DMS153 treated with DMSO at 0.1 percent for 48 hours (cell line): ENCODE data around the gene ECE2.
A peak's percentile ranks its signal among the peaks of the same experiment; 100 is the strongest.

Experiments
- DNase-seq: peaks from one replicate; lab custom pipeline; 2025; ENCODE audit not compliant: unreplicated experiment; lab: John Stamatoyannopoulos, UW

ECE2 gene

DNA sequence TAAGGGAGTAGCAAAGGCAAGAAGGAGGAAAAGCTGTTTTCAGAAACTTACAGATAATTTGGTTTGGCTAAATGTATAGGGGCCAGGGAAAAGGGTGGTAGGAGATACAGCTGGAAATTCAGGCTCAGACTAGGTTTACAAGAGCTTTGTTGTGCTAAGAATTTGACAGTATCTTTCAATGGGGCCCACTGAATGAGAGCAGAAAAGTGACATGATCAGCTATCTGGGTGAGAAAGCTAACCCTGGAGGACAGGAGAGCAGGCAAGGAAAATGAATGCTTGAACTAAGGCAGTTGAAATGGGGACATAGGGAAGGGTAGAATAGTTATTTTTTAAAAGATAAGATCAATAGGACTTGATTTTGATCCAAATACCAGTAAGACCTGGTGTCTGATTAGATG is 35.8 kb downstream of the ECE2 start:
- DNase-seq: no peak

DNA sequence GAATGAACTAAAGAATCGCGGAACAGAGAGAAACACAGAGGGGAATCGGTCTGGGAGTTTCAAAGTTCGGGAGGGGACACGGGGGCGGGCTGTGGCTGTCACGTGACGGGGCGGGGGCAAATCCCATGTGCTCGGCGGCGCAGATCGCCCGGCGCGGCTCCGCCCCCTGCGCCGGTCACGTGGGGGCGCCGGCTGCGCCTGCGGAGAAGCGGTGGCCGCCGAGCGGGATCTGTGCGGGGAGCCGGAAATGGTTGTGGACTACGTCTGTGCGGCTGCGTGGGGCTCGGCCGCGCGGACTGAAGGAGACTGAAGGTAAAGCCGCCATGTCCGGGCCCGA is 38.5 kb downstream of the ECE2 start, which contains the start of gene EIF4G1:
Gene EIF4G1, plus strand, starts transcription at position 244 of the 337 bp plus-strand sequence. CDS start 1,191 bp downstream, outside the sequence.
- DNase-seq: peak; percentile 83

DNA sequence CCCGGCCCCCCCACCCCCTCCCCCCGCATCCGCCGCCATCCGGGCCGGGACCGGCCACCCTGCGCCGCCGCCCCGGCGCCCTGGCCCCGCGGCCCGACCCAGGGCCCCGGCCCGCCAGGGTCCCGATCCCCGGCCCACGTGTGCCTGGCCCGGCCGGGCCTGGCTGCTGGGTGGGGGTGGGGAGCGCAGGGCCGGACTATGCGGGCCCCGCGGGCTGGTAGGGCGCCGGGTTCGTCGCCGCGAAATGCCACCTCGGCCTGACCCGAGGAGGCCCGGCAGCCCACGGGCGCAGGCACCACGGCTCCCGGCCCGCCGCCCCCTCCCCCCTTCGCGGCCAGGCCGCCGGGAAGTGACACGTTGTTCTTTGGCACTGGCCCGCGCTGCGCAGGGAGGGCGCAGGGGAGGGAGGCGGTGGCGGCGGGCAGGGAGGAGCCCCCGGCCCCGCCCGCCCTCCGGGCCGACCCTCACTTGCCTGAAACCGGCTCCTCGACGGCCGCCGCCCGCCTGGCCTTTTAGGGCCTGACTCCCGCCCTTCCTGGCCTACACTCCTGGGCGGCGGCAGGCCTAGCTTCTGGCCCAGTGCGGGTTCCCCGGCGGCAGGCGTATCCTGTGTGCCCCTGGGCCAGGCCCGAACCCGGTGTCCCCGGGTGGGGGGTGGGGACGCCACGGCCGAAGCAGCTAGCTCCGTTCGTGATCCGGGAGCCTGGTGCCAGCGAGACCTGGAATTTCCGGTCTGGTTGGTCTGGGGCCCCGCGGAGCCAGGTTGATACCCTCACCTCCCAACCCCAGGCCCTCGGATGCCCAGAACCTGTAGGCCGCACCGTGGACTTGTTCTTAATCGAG is 39.1 kb downstream of the ECE2 start:
- no peak for DNase-seq

DNA sequence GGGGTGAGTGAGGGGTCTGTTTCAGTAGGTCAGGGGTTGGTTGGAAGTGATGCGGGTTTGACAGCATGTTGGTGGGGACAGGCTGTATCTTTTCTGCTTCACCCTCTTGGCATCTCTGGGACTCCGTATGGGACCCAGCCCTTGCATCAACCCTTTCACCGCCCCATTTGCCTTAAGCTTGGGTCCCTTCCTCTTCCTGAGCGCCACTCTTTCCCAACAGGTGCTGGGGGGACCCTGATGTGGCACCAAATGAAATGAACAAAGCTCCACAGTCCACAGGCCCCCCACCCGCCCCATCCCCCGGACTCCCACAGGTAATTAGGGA is 39.7 kb downstream of the ECE2 start:
- no peak for DNase-seq

DNA sequence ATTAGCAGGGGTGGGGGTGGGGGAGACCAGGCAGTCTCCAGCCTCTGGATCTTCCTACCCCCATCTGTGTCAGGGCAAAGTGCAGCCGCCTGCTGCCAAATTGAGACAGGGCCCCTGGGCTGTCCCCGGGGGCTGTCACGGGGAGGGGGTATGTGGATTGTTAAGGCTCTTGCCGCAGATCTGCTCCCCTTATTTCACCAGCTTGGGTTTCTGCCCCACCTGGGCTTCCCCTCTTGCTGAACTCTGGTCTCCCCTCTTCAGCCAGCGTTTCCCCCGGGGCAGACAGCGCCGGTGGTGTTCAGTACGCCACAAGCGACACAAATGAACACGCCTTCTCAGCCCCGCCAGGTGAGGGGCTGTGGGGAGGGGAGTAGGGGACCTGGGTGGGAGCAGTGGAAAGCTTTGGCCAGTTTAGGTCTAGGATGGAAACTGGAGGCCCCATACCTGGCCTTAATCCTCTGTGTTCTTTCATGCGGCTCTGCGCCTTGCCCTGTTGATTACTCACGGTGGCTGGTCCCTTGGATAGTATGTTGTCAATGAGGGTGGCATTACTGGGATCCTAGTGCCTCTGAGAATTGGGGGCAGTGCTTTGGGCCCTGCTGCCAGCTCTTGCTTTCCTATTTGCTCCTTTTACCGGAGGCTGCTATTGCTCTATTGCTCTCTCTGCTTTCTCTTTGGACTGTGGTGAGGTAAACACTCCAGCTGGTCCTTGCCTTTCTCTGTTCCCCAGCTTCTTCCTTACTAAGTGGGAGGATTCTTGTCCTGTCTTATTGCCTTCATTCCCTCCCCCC is 40.2 kb downstream of the ECE2 start:
- no peak for DNase-seq

DNA sequence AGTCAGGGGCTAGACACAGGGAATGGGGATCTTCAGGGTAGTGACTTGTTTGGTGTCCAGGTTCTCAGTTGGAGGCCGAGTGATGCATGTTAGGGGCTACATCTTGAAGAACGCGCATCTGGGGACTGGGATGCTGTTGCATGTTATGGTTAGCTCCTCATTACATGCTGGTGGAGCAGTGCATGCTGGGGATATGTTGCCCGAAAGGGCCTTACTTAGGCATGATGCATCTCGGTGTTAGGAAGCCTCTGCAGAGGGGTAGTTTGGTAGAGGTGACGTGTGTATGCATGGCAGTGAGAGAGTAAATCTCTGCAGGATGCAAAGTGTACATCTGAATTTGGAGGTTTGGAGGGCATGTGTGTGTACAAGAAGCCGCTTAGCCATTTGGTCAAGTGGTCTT is 41.0 kb downstream of the ECE2 start:
- DNase-seq: no peak

DNA sequence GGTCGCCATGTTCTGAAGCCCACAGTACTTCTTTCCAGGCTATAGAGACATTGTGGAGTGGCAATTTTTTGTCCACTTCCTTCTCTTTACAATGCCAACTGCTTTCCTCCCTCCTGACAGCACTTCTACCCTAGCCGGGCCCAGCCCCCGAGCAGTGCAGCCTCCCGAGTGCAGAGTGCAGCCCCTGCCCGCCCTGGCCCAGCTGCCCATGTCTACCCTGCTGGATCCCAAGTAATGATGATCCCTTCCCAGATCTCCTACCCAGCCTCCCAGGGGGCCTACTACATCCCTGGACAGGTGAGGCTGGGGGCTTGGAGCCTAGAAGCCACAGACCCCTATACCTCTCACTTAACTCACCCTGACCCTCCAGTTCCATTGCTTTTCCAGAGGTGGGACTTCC is 41.4 kb downstream of the ECE2 start:
- DNase-seq: no peak

DNA sequence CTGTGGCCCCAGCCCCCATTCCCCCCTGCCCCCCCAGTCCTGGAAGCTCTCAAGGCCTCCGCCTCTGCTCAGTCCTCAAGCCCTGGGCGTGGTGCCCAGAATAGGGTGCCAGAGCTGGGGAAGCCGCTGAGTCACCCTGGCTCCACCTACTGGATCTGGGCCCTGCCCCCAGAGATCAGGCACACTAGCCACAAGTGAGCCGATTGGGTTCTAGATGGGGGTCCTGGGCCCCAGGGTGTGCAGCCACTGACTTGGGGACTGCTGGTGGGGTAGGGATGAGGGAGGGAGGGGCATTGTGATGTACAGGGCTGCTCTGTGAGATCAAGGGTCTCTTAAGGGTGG is 44.3 kb downstream of the ECE2 start:
- peak; percentile 73 for DNase-seq

DNA sequence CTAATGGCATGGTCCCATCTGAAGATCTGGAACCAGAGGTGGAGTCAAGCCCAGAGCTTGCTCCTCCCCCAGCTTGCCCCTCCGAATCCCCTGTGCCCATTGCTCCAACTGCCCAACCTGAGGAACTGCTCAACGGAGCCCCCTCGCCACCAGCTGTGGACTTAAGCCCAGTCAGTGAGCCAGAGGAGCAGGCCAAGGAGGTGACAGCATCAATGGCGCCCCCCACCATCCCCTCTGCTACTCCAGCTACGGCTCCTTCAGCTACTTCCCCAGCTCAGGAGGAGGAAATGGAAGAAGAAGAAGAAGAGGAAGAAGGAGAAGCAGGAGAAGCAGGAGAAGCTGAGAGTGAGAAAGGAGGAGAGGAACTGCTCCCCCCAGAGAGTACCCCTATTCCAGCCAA is 45.8 kb downstream of the ECE2 start:
- no peak for DNase-seq

DNA sequence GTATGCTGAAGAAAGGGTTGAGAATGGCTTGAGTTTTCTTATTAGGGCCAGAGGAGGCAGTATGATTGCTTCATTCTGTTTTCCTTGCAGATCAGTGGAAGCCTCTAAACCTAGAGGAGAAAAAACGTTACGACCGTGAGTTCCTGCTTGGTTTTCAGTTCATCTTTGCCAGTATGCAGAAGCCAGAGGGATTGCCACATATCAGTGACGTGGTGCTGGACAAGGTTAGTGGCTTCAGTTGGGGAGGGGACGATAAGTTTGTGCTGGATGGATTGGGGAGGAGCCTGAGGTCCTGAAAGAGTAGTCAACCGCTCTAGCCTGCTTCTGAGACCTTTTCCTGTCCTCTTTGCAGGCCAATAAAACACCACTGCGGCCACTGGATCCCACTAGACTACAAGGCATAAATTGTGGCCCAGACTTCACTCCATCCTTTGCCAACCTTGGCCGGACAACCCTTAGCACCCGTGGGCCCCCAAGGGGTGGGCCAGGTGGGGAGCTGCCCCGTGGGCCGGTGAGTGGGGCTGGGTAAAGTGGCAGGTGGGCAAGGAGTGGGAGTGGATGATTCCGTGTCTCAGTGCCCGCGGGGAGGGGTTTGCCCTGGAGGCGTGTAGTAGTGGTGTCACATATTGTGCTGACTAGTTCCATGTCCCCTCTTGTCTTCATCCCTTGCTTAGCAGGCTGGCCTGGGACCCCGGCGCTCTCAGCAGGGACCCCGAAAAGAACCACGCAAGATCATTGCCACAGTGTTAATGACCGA is 47.1 kb downstream of the ECE2 start:
- DNase-seq: no peak

DNA sequence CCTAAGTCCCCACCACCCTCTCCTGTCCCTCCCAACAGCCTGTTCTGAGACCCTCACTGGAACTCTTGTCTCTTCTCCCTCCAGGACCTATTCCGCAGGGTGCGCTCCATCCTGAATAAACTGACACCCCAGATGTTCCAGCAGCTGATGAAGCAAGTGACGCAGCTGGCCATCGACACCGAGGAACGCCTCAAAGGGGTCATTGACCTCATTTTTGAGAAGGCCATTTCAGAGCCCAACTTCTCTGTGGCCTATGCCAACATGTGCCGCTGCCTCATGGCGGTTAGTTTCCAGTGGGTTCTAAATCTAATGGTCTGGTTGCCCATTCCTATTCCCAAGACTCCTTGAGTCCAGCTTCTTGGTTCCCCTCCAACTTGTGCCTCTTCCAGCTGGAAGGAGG is 47.9 kb downstream of the ECE2 start:
- no peak for DNase-seq

DNA sequence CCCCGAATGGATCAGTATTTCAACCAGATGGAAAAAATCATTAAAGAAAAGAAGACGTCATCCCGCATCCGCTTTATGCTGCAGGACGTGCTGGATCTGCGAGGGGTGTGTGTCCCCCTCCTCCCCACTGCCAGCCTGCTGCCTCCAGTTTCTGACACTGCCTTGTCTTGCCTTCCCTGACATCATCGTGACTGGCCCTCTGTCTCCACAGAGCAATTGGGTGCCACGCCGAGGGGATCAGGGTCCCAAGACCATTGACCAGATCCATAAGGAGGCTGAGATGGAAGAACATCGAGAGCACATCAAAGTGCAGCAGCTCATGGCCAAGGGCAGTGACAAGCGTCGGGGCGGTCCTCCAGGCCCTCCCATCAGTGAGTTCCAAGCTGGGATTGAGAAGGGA is 49.4 kb downstream of the ECE2 start:
- no peak for DNase-seq

DNA sequence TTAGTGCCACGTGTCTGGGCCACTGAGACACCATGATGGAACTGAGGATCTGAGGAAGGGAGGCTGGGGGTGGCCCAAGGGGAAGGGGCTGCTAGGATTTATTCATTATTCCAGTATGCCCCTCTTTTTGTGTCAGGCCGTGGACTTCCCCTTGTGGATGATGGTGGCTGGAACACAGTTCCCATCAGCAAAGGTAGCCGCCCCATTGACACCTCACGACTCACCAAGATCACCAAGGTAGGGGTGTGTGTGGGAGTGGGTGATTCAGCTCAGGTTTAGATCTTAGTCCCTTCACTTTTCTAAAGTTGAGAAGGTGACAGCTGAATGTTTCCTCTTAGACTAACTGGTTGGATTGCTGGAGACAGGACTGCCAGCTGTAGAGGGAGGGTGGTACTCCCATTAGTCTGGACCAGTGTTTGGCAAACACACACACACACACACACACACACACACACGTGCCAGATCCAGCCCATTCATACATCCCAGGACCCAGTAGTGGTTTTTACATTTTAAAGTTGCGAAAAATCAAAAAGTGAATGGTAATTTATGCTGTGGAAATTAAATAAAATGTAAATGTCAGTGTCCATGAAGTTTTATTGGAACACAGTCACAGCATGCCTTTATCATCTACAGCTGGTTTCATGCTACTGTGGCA is 50.0 kb downstream of the ECE2 start:
- DNase-seq: no peak

DNA sequence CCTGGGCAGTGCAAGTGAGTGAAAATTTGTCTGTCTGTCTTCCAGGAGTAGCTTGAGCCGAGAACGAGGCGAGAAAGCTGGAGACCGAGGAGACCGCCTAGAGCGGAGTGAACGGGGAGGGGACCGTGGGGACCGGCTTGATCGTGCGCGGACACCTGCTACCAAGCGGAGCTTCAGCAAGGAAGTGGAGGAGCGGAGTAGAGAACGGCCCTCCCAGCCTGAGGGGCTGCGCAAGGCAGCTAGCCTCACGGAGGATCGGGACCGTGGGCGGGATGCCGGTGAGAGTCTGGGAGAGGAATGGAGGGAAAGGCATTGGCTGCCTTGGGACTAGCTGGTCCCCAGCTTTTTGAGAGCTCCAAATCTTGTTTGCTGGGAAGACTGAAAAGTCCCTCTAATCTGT is 51.3 kb downstream of the ECE2 start:
- no peak for DNase-seq

DNA sequence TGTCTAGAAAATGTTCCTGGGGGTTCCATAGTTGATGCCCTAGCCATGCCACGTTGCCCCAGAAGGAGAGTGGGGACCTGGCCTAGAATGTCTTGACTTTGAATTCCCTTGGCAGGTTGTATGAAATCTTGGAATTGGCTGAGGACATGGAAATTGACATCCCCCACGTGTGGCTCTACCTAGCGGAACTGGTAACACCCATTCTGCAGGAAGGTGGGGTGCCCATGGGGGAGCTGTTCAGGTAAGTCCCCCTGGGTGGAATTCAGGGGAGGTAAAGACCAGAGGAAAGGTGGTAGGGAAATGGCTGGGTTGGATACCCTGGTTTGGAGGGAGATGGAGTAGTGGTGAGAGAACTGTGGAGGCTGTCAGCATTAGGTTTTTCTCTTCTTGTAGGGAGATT is 52.7 kb downstream of the ECE2 start:
- DNase-seq: no peak

DNA sequence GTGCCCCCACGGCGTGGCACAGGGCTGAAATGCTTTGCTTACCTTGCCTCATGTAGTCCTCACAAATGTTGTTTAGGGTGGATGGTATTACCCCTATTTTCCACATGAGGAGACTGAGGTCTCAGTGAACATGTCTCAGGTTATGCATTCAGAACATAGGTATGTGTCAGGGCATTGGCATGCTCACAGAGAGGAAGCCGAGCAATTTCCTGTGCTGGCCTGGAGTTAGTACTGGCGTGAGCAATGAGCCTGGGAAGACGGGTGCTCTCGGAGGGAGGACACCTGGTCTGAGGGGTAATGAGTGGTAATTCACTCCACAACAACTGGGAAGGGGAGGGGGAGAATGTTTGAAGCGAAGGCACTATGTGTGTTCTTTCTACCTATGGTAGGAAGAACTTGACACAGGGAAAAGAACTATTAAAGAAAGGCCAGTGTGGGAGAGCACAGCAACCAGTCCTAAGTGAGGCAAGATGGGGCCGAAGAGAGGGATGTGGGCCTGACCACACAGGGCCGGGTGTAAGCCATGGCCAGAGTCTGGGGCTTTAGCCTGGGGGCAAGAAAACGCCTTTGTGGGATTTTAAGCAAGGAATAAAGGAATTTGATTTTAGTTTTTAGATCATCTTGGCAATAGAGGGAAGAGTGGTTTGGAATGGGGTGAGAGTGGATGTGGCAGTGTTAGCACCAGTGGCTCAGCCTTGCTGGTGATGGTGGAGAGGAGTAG is 56.7 kb downstream of the ECE2 start:
- no peak for DNase-seq

DNA sequence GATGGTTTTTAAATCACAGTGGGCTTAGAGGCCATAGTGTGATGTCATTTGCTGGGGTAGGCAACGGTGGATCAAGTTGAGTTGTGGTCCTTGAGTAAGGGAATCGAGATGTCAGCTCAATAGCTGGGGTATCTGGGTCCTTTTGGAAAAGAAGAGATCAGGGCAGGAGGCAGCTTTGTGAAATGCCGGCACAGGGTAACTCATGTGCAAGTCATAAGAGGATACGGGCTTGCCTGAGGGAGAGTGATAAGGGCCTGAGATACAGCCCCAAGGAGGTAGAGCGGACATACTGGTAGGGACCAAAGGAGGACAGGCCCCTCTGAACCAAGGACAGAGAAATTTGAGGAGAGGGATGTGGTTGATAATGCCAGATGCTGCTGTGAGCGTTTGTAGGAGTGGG is 57.4 kb downstream of the ECE2 start:
- DNase-seq: no peak

DNA sequence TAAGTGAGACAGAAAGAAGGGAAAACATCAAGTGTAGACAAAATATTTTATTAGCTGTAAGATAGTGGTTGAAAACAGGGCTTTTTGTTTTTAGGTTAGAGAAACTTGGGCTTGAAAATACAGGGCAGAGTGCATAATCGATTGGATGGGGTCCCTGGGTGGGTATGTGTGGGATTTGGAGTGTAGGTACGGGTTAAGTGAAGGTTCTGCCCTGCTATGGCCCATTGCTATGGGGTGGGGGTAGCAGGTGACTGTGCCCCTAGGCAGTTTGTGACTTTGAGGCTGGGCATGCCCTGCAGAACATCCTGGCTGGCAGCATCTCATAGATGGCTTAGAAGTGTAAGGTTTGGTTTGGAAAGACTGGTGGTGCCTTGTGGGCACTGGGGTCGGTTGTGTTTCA is 57.9 kb downstream of the ECE2 start:
- DNase-seq: no peak

DNA sequence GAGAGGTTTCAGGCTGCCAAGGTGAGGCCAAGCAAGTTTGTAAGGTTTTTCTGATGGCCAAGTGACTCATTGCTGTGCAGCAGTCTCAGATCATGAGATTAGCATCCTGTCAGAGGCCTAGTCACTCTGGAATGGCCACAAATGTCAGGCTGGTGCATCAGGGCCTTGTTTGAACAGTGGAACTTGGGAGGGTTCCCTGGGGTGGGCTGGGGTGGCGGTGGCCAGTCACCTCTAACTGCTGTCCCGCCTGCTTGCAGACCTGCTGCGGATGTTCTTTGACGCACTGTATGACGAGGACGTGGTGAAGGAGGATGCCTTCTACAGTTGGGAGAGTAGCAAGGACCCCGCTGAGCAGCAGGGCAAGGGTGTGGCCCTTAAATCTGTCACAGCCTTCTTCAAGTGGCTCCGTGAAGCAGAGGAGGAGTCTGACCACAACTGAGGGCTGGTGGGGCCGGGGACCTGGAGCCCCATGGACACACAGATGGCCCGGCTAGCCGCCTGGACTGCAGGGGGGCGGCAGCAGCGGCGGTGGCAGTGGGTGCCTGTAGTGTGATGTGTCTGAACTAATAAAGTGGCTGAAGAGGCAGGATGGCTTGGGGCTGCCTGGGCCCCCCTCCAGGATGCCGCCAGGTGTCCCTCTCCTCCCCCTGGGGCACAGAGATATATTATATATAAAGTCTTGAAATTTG is 58.8 kb downstream of the ECE2 start:
- no peak for DNase-seq

DNA sequence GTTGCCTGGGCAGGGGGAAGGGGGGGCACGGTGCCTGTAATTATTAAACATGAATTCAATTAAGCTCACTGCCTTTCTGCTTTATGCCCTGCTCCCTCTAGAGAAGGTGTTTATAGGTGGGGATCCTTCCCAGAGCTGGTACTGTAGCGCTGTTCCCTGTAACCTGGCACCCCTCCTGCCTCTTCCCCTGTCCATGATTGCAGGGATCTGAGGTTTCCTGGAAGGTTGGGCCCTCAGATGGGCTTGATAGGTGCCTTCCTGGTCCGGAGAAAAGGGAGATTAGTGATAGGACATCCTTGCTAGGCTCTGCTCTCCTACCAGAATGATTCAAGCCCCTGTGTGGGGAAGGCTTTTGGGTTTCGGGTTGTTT is 59.5 kb downstream of the ECE2 start:
- DNase-seq: no peak
